GM21528 (cell line): Measurements from ENCODE around the gene NOTCH1.

Experiments used
- ATAC-seq: cut with Tn5 transposase; IDR thresholded peaks from one replicate; pipeline ENCODE4 v1.9.1; 2021; ENCODE audit warnings: mild to moderate bottlenecking, moderate library complexity; ENCODE audit not compliant: unreplicated experiment, low FRiP score

Gene NOTCH1

DNA sequence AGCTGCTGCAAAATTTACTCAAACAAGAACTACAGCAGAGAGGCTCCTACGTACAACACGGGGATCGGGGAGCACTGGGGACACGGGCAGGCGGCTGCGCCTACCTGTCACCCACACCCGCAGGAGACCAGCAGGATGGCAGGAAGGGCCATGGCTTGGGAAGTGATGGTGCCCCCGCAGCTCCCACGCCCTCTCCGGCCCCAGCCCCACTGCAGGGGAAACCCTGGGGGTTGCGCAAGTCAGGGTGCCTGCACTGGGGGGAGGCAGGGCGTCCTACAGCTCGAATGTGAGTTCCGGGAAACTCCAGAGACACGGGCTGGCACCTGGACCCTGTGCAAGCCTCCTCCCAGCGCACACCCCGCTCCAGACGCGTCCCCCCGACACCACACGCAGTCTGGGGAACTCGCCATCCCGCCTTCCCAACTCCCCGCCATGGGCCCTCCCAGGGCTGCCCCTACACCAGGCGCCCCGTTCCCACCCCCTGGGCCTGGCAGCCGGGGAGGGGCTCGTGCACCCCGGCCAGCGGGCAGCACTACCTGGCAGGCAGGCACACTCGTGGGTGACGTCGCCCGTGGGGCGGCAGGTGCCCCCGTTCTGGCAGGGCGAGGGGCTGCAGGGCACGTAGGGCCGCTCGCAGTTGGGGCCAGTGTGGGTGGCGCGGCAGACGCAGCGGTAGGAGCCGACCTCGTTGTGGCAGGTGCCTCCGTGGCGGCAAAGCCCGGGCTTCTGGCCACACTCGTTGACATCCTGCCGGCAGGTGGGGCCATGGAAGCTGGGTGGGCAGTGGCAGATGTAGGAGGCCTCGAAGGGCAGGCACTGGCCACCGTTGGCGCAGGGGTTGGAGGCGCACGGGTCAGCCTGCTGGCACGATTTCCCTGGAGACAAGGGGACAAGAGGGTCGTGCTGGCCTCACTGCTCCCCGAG is 23.3 kb downstream of the NOTCH1 start:
- no peak for ATAC-seq

DNA sequence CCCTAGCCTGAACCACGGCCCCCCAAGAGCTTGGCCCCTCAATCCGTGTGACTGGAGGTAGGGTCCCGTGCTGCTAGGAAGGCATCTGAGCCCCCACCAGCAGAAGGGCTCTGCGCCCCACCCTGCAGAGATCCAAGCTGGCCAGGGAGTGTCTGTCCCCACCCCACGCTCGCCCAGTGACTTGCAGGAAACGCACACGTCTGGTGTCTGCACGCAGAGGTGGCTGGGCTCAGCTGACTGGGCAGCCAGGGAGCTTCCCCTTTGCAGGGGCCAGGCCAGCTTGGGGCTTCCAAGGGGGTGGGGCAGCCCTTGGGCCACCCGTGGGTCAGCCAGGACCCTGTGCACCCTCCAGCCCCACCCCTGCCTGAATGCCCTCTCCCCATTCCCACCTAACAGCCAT is 24.3 kb downstream of the NOTCH1 start:
- no peak for ATAC-seq

DNA sequence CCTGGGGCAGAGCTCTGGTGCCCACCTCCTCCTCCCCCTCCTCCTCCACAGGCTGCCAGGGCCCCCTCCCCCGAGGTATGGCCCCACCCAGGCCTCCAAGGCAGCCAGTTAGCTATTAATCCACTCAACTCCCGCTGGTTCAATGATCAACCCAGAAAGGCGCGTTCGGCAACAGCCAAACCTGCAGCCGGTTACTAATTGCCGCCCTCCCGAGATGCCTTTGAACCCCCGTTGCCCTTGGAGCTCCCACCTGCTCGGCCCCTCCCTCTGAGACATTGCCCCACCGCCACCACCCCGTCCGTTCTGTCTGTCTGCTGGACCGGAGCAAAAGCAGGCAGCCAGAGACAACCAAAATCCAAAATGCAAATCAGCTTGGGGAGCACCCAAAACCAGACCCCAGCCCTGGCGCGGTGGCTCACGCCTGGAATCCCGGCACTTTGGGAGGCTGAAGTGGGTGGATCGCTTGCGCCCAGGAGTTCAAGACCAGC is 25.8 kb downstream of the NOTCH1 start:
- ATAC-seq = no peak

DNA sequence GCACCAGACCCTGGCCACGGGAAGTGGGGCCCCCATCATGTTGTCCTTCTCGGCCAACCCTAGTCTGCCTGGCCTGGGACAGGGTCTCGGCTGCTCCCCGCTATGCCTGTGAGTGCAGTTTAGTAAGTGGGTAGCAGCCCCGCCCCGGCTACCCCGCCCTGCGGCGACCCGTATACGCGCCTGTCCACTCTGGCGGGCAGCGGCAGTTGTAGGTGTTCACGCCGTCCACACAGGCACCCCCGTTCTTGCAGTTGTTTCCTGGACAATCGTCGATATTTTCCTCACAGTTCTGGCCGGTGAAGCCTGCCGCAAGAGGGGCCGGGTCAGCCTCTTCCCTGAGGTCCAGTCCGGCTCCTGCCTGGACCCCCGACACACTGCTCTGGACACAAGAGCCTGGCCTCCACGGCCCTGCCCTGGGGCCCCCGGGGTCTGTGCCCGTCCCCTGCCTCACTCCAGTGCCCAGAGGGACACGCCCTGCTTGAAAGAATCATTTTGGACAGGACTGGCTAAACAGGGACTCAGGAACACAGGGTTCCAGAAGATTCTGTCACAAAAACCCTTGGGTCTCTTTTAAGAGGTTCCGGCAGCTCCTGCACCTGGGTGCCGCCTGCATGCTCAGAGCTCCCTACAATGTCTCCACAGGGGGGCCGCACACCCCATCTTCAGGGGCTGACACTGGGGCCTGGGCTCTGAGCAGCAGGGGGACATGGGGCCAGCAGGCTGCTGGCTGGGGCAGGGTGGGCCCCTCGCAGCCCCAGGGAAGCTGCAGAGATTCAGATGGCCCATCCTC is 26.4 kb downstream of the NOTCH1 start:
- no peak for ATAC-seq

DNA sequence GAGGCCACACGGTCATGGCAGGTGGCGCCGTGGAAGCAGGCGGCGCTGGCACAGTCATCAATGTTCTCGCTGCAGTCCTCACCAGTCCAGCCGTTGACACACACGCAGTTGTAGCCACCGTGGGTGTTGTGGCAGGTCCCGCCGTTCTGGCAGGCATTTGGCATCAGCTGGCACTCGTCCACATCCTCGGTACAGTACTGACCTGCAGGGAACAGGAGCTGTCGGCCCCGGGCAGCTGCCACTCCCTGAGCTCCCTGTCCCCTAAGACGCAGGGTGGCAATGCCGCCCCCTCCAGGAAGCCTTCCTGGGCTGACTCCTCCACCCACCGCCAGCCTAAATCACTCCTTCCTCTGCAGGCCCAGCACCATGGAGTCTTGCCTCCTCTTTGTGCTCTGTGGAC is 27.2 kb downstream of the NOTCH1 start:
- no peak for ATAC-seq

DNA sequence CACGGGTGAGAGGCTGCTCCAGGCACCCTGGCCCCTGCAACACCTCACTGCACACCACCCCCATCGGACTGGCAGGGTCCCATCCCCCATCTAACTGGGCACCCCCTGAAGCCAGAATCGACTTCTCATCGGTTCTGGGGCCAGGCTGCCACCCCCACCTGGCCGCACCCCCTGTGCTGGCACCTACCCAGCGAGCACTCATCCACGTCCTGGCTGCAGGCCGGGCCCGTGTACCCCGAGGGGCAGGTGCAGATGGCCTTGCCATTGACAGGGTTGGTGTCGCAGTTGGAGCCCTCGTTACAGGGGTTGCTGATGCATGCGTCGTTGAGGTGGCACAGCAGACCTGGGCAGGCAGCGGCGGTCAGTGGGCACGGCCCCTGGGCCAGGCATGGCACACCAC is 27.9 kb downstream of the NOTCH1 start:
- no peak for ATAC-seq

DNA sequence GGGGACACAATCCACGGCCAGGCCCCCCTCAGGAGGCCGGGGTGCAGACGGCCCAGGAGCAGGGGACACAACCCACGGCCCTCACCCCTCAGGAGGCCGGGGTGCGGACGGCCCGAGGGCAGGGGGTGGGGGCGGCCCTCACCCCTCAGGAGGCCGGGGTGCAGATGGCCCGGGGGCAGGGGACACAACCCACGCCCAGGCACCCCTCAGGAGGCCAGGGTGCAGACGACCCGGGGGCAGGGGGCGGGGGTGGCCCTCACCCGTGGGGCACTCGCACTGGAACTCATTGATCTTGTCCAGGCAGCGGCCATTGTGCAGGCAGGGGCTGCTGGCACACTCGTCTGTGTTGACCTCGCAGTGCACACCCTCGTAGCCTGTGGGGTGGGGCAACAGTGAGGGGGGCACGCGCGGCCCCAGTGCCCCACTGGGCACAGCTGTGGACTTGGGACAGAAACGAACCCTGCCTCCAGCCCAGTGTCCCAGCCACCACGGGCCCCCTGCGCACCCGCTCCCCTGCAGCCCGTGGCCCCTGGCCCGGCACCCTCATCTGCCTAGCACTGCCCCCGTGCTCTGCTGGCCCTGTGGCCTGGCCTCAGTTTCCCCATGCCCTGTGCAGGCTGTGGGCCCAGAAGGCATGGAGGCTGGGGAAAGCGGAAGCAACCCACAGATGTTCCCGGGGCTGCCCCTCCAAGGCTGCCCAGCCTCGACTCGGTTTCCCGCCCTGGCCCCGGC is 28.7 kb downstream of the NOTCH1 start:
- ATAC-seq = no peak

DNA sequence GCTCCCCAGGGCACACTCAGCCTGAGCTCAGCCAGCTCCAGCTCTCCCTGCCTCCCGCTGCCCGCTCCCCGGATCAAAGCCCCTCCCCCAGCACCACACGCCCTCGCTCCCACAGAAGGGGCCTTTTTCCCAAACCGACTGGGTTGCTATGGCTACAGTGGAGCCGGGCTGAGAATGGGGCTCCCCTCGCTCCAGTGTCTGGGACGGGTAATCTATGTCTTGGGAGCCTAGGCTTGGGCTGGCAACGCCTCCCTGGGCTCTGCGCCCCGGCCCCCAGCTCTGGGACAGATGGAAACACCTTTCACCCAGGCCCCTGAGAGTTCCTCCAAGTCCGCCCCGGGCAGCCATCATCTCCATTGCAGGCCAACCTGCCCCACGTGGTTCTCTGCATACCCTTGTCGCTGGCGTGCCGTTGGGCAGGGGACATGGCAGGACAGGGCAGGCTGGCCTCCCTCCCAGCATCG is 29.6 kb downstream of the NOTCH1 start:
- no peak for ATAC-seq

DNA sequence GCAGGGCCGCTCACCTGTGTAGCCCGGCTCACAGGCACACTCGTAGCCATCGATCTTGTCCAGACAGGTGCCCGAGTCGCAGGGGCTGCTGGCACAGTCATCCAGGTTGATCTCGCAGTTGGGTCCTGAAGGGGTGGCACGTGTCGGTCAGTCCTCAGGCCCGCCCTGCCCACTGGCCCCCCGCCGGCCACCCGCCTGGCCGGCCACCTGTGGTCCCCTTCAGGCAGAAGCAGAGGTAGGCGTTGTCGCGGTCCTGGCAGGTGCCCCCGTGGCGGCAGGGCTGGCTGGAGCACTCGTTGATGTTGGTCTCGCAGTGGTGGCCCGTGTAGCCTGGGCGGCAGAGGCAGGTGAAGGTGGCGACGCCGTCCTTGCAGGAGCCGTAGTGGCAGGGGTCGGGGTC is 30.6 kb downstream of the NOTCH1 start:
- ATAC-seq = no peak

DNA sequence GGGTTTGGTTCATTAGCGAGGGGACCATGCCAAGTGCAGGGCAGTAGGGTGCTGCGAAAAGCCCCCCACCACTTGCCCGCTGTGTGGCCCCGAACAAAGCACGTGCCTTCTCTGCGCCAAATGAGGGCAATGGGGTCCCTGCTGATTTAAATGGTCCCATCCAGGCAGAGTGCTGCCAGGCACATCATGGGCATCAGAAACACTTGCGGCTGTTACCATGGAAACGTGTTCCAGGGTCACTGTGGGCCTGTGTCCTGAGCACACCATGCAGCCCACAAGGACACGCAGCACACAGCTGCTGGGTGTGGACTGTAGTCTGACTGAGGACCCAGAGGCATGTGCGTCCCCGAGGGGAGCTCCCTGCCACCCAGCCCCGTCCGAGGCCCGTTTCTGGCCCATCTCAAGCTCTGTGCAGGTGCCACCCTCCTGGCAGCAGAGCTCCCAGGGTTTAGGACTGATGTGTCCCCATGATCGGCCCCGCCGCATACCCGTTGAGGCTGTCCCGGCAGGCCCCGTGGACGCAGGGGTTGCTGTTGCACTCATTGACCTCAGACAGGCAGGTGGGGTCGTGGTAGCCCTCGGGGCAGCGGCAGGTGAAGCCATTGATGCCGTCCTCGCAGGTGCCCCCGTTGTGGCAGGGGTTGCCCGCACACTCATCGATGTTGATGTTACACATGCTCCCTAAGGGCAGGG is 31.7 kb downstream of the NOTCH1 start:
- ATAC-seq = no peak

DNA sequence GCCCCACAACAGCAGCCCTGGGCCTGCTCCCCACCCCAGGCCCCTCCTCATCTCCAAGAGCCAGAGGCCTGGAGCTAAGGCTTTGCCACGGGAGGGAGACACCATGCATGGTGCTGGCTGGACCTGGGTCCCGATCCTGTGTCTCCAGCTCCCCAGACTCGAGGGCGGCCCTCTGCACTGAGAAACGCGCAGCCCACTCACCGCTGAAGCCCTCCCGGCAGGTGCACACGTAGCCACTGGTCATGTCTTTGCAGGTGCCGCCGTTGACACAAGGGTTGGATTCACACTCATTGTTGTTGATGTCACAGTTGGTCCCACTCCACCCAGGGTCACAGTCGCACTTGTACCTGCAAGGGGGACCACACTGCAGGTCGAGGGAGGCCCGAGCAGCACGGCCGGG is 32.7 kb downstream of the NOTCH1 start:
- ATAC-seq = no peak

DNA sequence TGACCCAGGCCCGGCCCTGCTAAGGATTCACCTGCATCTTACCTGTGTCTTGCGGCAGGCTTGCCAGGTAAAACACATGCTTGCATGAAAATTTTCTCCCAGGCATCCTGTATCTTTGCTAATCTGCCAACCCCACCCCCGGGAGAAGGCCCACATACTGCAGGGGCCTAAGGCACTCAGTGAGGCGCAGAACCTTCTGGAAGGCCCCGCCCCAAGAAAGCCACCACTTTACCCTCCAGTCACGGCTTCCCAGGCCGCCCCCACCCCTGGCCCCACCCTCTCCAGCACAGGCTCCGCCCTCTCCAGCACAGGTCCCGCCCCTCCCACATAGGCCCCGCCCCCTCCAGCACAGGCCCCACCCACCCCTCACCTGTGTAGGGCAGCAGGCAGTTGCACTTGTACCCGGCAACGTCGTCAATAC is 33.2 kb downstream of the NOTCH1 start:
- no peak for ATAC-seq

DNA sequence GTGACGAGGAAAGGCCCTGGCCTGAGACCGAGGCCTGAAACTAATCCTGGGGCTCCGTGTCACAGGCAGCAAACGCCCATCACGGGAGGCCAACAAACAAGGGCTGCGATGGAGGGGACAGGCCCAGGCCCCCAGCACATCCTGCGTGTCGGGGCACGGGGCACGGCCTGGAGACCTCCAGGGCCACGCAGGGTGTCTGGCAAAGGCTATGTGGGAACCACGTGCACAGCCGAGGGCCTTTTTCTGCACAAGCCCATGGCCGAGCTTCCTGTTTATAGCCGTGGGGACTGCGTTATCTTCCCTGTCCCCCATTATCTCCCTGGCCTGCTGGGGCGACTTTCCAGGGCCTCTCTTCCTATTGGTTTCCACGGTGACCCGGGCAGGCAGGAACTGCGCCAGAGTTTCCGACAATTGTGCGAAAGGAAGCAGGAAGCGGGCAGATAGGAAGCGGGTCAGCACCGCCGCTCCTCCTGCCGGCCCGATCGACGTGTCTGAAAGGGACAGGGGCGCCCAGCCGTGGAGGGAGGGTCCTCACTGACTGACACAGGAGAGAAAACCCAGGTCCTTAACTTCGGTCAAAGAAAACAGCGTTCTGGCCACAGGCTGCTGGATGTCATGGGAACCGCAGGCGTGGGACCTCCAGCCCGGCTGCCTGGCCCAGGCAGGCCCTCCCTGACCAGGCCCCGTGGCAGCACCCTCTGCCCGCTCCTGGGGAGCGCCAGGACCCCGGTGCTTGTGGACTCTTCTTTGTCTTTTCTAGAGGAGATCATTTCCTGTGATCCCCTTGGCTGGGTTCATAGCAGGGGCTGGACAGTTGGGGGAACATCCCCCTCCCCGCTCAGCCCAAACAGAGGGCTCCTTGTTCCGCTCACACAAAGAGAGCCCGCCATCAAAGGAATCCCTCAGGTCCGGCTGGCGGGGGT is 33.9 kb downstream of the NOTCH1 start:
- ATAC-seq = no peak

DNA sequence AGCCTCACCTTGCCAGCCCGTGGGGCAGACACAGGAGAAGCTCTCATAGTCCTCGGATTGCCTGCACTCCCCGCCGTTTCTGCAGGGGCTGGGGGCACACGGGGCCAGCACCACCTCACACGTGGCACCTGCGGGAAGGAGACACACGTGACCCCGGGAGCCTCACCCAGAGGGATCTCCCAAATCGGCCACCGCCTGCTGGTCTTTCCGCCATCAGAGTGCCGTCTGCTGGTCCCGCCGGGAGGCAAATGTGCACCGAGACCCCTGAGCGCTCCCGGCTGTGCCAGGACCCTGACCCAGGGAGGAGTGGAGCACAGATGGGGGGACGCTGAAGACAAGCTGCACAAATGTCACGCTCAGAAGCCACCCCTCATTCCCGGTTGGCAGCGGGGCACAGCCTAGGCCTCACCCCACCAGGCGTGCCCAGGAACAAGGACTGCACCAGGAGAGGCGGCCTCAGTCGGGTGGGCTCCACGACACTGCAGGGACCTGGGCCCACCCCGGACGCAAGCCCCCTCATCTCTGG is 34.6 kb downstream of the NOTCH1 start:
- ATAC-seq = no peak

DNA sequence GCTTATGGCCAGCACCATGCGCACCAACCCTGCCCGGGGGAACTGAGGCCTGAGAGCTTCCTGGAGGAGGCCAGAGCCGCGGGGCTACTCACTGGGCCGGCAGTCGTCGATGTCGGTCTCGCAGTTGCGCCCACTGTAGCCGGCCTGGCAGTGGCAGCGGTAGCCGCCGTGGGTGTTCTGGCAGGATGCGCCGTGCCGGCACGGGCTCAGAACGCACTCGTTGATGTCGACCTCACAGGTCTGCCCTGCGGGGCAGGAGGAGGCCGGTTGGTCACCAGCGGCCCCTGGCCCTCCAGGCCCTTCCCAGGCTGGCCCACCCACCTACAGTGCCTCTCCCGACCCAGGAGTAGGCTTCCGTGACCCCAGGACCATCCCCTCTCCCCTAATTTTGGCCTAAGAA is 35.3 kb downstream of the NOTCH1 start:
- no peak for ATAC-seq

DNA sequence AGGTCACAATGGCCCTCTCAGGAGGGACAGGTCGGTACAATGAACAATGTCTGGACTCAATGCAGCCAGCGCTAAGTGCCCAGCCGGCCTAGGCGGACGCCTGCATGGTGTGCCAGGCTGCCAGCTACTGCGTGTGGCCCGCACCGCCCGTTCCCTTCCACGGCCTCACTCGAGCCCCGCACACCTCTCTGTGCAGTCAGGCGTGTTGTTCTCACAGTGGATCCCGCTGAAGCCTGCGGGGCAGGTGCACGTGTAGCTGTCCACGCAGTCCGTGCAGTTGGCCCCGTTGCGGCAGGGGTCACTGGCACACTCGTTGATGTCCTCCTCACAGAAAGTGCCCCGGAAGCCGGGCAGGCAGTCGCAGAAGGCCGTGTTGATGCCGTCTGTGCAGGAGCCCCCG is 36.3 kb downstream of the NOTCH1 start:
- ATAC-seq = no peak

DNA sequence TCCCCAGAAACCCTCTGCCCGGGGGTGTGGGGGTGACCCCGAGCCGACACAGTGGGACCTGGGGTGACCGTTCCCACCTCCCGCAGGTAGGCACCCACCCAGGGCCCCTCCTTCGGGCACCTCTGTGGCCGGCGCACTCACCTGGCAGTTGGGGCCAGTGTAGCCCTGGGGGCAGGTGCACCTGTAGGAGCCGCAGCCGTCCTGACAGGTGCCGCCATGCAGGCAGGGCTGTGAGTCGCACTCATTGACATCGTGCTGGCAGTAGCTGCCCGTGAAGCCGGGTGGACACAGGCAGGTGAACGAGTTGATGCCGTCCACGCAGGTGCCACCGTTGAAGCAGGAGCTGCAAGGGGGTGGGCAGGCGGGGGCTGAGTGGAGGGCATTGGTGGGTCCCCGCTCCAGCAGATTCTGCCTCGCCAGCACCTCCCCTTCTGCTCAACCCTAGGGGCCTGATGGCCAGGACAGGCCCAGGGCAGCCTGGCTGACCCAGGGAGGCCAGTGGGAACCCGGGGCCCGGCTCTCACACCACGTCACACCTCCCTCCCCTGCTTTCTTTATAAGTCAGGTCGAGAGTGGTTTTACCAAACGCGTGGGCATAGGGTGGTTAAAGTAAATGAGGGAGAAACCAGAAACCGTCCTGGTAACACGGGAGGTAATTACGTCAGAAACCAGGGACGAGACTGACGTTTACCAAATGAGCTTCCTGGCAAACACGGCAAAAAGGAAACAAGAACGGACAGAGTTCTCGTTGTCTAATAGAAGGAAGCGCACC is 36.9 kb downstream of the NOTCH1 start:
- no peak for ATAC-seq

DNA sequence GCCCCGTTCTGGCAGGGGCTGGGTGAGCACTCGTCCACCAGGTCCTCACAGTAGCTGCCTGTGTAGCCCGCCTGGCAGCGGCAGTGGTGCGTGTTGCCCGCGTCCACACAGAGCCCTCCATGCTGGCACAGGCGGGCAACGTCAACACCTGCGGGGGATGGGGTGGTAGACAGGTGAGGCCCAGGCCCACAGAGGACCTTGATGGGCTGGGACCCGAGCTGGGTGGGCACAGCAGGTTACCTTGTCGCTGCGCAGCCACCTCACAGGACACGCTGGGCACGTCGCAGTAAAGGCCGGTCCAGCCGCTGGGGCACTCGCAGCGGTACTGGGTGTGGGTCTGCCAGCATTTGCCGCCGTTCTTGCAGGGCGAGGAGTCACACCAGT is 37.9 kb downstream of the NOTCH1 start:
- ATAC-seq = no peak
